OCI-LY3 (cell line): ENCODE data around the gene MXD4.

Experiments used
- H2AFZ ChIP-seq: fragments of 200-600, 300-600 bp; shearing (Covaris generic); 2 replicates; pipeline ENCODE4 v1.6.0; 2014; ENCODE audit warnings: antibody characterized with exemption, low read depth, low read length
- H3K27ac ChIP-seq: fragments of 200-600, 300-600 bp; sonication (generic); 2 replicates; pipeline ENCODE4 v1.5.1; 2014; ENCODE audit warnings: mild to moderate bottlenecking, low read length, moderate library complexity, mixed read lengths
- H3K27me3 ChIP-seq: fragments of 200-600, 300-600 bp; sonication (generic); 2 replicates; pipeline ENCODE4 v1.6.1; 2014; ENCODE audit warnings: low read depth, low read length, mixed read lengths
- H3K36me3 ChIP-seq: fragments of 200-600, 300-600 bp; sonication (generic); replicated peaks from 2 replicates; pipeline ENCODE3; 2014; ENCODE audit warnings: low read depth, low read length, mixed read lengths
- H3K4me1 ChIP-seq: fragments of 300-600, 200-600 bp; sonication (generic); 2 replicates; pipeline ENCODE4 v1.6.1; 2014; ENCODE audit warnings: low read length, mixed read lengths
- H3K4me2 ChIP-seq: fragments of 200-600, 300-600 bp; sonication (generic); 2 replicates; pipeline ENCODE4 v1.6.1; 2014; ENCODE audit warnings: low read length, mixed read lengths
- H3K4me3 ChIP-seq: fragments of 300-600, 200-600 bp; sonication (generic); 2 replicates; pipeline ENCODE4 v1.5.1; 2014; ENCODE audit warnings: antibody characterized with exemption, mild to moderate bottlenecking, low read length, moderate library complexity
- H3K79me2 ChIP-seq: fragments of 300-600, 200-600 bp; shearing (Covaris generic); 2 replicates; pipeline ENCODE4 v1.6.1; 2014; ENCODE audit warnings: mild to moderate bottlenecking, low read length, mixed read lengths
- H3K9ac ChIP-seq: fragments of 300-600, 200-600 bp; shearing (Covaris generic); 2 replicates; pipeline ENCODE4 v1.6.0; 2014; ENCODE audit warnings: mild to moderate bottlenecking, low read length, moderate library complexity
- H3K9me3 ChIP-seq: fragments of 200-600, 300-600 bp; shearing (Covaris generic); 2 replicates; pipeline ENCODE4 v1.6.1; 2014; ENCODE audit warnings: low read length, mixed read lengths; ENCODE audit not compliant: insufficient read depth
- H4K20me1 ChIP-seq: fragments of 200-600, 300-600 bp; sonication (generic); 2 replicates; pipeline ENCODE4 v1.6.1; 2016; ENCODE audit warnings: low read length, mixed read lengths; ENCODE audit not compliant: insufficient read depth
- EZH2phosphoT487 ChIP-seq: fragments of 200-600 bp; shearing (Covaris generic); IDR thresholded peaks from 2 replicates; pipeline ENCODE4 v1.6.1; 2018; ENCODE audit warnings: antibody characterized with exemption, mixed run types, low read depth
- TF ChIP-seq, protein P1 (sequence below): fragments of 200-600, 300-600 bp; sonication (generic); IDR thresholded peaks from 2 replicates; pipeline ENCODE4 v1.5.1; 2014; ENCODE audit warnings: antibody characterized with exemption, low read length, low read depth

Gene MXD4

GRCh38 chr4:2247128-2248043 is 14.5 kb downstream of the MXD4 start:
- no peak for TF ChIP-seq EZH2phosphoT487
- TF ChIP-seq, protein P1, sequence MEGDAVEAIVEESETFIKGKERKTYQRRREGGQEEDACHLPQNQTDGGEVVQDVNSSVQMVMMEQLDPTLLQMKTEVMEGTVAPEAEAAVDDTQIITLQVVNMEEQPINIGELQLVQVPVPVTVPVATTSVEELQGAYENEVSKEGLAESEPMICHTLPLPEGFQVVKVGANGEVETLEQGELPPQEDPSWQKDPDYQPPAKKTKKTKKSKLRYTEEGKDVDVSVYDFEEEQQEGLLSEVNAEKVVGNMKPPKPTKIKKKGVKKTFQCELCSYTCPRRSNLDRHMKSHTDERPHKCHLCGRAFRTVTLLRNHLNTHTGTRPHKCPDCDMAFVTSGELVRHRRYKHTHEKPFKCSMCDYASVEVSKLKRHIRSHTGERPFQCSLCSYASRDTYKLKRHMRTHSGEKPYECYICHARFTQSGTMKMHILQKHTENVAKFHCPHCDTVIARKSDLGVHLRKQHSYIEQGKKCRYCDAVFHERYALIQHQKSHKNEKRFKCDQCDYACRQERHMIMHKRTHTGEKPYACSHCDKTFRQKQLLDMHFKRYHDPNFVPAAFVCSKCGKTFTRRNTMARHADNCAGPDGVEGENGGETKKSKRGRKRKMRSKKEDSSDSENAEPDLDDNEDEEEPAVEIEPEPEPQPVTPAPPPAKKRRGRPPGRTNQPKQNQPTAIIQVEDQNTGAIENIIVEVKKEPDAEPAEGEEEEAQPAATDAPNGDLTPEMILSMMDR = no peak
- Histone ChIP-seq H3K4me3 (no peak overlapping the region), H3K36me3 (no peaks in the 10 kb centered on the region), H2AFZ (no peak overlapping the region), H3K9me3 (no peaks in the 10 kb centered on the region), H3K4me2 (no peak overlapping the region), H4K20me1 (no peaks in the 10 kb centered on the region), H3K27me3 (no peaks in the 10 kb centered on the region), H3K9ac (no peak overlapping the region), H3K27ac (no peak overlapping the region), H3K79me2 (no peaks in the 10 kb centered on the region), H3K4me1 (peaks cover 12% of the 10 kb centered on the region)

- Histone ChIP-seq H3K9ac (no peak overlapping the region), H3K36me3 (no peaks in the 10 kb centered on the region), H3K4me2 (no peak overlapping the region), H3K27me3 (no peaks in the 10 kb centered on the region), H3K27ac (no peak overlapping the region), H3K79me2 (peaks cover 3% of the 10 kb centered on the region), H4K20me1 (no peaks in the 10 kb centered on the region), H3K4me3 (no peak overlapping the region), H3K9me3 (no peaks in the 10 kb centered on the region), H3K4me1 (peaks cover 12% of the 10 kb centered on the region), H2AFZ (no peak overlapping the region)
- TF ChIP-seq, protein P1 = no peak
- no peak for TF ChIP-seq EZH2phosphoT487
Measured at GRCh38 chr4:2246384-2247127, 15.4 kb downstream of the MXD4 start.

DNA sequence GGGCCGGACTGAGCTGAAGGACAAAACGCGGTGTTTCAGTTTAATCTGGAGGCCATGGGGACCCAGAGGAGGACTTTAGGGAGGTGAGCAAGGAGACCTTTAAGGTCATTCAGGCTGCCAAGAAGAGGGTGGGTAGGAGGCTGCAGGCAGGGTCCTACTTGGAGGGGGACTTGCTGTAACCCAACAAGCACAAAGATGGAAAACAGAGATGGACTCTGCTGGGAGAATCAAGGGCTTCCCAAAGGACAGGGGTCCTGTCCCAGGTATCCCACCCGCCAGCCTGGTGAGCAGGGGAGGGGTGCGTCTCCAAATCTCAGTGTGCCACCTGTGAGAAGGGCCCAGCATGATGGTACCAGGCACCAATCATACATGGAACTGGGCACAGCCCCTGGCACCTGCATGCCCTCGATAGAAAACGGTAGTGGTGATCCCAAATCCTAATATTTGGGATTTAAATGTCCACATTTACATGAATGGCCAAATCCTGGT is 16.1 kb downstream of the MXD4 start:
- no peak overlapping the region for H3K27ac ChIP-seq
- no peaks in the 10 kb centered on the region for H3K9me3 ChIP-seq
- H3K27me3 ChIP-seq = no peaks in the 10 kb centered on the region
- TF ChIP-seq EZH2phosphoT487 = no peak
- H2AFZ ChIP-seq = no peak overlapping the region
- no peak overlapping the region for H3K9ac ChIP-seq
- peaks cover 10% of the 10 kb centered on the region for H3K79me2 ChIP-seq
- H3K4me3 ChIP-seq = no peak overlapping the region
- peaks cover 4% of the 10 kb centered on the region for H4K20me1 ChIP-seq
- peaks cover 14% of the 10 kb centered on the region for H3K4me1 ChIP-seq
- no peaks in the 10 kb centered on the region for H3K36me3 ChIP-seq
- no peak overlapping the region for H3K4me2 ChIP-seq

DNA sequence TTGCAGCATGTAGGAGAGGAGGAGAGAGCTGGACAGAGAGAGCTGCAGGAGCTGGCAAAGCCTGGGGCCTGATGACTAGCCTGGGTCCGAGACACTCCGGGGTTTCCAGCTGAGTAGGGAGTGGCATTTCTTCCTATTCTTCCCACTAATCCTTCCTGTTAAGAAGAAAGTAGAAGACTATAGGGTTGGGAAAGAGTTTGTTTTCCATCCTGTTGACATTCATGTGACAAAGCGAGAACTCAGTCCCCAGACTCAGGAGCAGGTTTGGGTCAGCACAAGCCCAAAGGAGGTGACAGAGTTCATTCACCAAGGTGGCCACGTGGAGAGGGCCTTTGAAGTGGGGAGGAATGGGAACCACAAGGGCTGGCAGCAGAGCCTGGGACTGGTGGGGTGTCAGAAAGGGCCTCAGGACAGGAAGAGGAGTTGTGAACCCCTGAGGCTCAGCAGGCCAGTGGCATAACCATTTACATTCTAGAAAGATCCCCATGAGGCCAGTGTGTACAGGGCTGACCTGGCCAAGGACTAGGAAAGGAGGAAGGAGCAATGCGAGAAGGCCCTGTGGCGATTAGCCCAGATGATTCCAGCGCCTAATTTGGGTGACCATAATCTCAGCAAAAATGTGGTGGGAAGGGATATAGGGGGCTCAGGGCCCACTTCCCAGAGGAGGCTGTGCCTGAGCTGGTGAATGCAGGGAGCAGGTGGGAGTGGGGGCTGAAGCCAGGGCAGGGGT is 16.7 kb downstream of the MXD4 start:
- TF ChIP-seq, protein P1 = no peak
- no peak for TF ChIP-seq EZH2phosphoT487
- Histone ChIP-seq H3K4me2 (no peak overlapping the region), H3K36me3 (peaks cover 2% of the 10 kb centered on the region), H3K4me3 (no peak overlapping the region), H2AFZ (no peak overlapping the region), H3K79me2 (peaks cover 16% of the 10 kb centered on the region), H3K4me1 (peaks cover 20% of the 10 kb centered on the region), H3K9ac (no peak overlapping the region), H3K27ac (no peak overlapping the region), H4K20me1 (peaks cover 10% of the 10 kb centered on the region), H3K9me3 (no peaks in the 10 kb centered on the region), H3K27me3 (no peaks in the 10 kb centered on the region)
